ENCODE results near the gene TRPC3. TPM values are rescaled to one million over a fixed set of nuclear protein-coding genes. Genes with fewer than 3 reads are reported as not detected.

TRPC3 gene
- total RNA-seq, 2 experiments from 2014 or later: 0.95 to 1.1 TPM

Other genes with a start within 250 kb of the TRPC3 start
- gene SMIM43, start 186.9 kb downstream of the TRPC3 start, total RNA-seq: not detected
- 10 to 100 TPM; 85.4 to 94.5 TPM for gene EXOSC9, start 150.7 kb downstream of the TRPC3 start, total RNA-seq
- 100 to 1,000 TPM; 113 to 118 TPM for gene CCNA2, start 128.2 kb downstream of the TRPC3 start, total RNA-seq
- gene BBS7, start 81.6 kb downstream of the TRPC3 start, total RNA-seq: 10 to 100 TPM; 15.0 to 16.3 TPM
- gene BLTP1, start 200.3 kb upstream of the TRPC3 start, total RNA-seq: 10 to 100 TPM; 16.5 to 20.1 TPM